ENCODE results near the gene CDC23. TPM values are rescaled to one million over a fixed set of nuclear protein-coding genes. Genes with fewer than 3 reads are reported as not detected.

Gene CDC23
- total and polyA plus RNA-seq, 10 of the 15 experiments (the other 5 are each of a cell fraction or from before 2014, with no cell fraction given), result 37.1 to 66.1 (median 48.6) TPM

DNA sequence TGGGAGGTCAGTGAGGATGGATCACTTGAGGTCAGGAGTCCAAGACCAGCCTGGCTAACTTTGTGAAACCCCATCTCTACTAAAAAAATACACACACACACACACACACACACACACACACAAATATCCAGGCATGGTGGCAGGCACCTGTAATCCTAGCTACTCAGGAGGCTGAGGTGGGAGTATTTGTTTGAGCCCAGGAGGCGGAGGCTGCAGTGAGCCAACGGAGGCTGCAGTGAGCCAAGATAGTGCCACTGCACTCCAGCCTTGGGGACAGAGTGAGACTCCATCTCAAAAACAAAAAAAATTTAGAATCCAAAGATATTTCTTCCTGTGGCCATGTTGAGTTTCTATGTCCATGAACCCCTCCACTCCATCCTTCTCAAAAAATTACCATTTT lies 21.5 kb upstream of the CDC23 start:
- H3K9me3 ChIP-seq (replicated peaks; ENCODE audit: control insufficient read depth, insufficient read depth, low read length), result no peaks in the 10 kb centered on the region
- CTCF ChIA-PET, result interaction anchor here (0.9 to 1.3 kb wide), 2 partner anchors 9 to 11 kb away, joined by 3 read pairs; no protein-coding TSS in a partner anchor
- H3K27me3 ChIP-seq (replicated peaks in 1 of 2; ENCODE audit: control insufficient read depth in 2 of 2, insufficient read depth in 2 of 2, low read length in 1 of 2), result no peaks in the 10 kb centered on the region
- WGBS (ENCODE audit: insufficient coverage, insufficient replicate concordance, low lambda C conversion rate, missing lambda C conversion rate), result 63% methylated on average over 2 of the region's 2 CpGs
- POLR2A ChIA-PET, result no interaction called here
- no peaks in the 10 kb centered on the region for H3K36me3 ChIP-seq (ENCODE audit: control insufficient read depth in 2 of 2, insufficient read depth in 2 of 2, low read length in 1 of 2)
- FAIRE-seq (no peak), ATAC-seq (no peak), DNase-seq (ENCODE audit: low read depth, low spot score) (no peak)
- no peak overlapping the region for H2AFZ ChIP-seq (ENCODE audit: control insufficient read depth, low read depth, low read length)
- no peak overlapping the region for H3K4me3 ChIP-seq
- H3K27ac ChIP-seq (ENCODE audit: control insufficient read depth, insufficient read depth), result no peak overlapping the region
- H3K4me2 ChIP-seq (ENCODE audit: control insufficient read depth, insufficient read depth), result no peak overlapping the region
- TF ChIP-seq SMAD1 (IDR thresholded peaks at IDR 0.05; ENCODE audit: low read depth, partially characterized antibody), result no peak
- TF ChIP-seq NRF1 (conservative IDR thresholded peaks at IDR 0.05; ENCODE audit: low read depth, low read length), result no peak
- TF ChIP-seq KAT2A (conservative IDR thresholded peaks at IDR 0.05; ENCODE audit: control insufficient read depth, low read depth, low read length), result no peak
- no peak for TF ChIP-seq ZZZ3 (IDR thresholded peaks at IDR 0.05; ENCODE audit: control insufficient read depth, insufficient read length, low read depth)
- TF ChIP-seq KDM1A (IDR thresholded peaks at IDR 0.05; ENCODE audit: borderline replicate concordance), result no peak
- TF ChIP-seq HCFC1 (IDR thresholded peaks at IDR 0.05; ENCODE audit: low read length), result no peak
- TF ChIP-seq WRNIP1 (IDR thresholded peaks at IDR 0.05; ENCODE audit: borderline replicate concordance, low read depth, low read length), result no peak
- no peaks in the 10 kb centered on the region for H3K4me1 ChIP-seq (ENCODE audit: control insufficient read depth, insufficient read depth, low read length)
- BruUV-seq (replicated peaks), result no TSS peak
- intact Hi-C loops (cut with micrococcal nuclease; ENCODE audit: unreplicated experiment), result no loop called here
- no peak overlapping the region for H3K9ac ChIP-seq (ENCODE audit: control insufficient read depth, insufficient read depth, low read length)
- RAD21 ChIA-PET (ENCODE audit: unreplicated experiment), result no interaction called here
- SMC1A ChIA-PET (ENCODE audit: uncharacterized antibody, unreplicated experiment), result interaction anchor here (0.7 kb wide), 1 partner anchor 299 kb away, joined by 3 read pairs; no protein-coding TSS in a partner anchor
- H3K79me2 ChIP-seq (ENCODE audit: control insufficient read depth, insufficient read depth, low read length), result no peaks in the 10 kb centered on the region
- no peaks in the 10 kb centered on the region for H4K20me1 ChIP-seq (ENCODE audit: control insufficient read depth, insufficient read depth)
- in situ Hi-C loops (cut with MboI), result no loop called here

DNA sequence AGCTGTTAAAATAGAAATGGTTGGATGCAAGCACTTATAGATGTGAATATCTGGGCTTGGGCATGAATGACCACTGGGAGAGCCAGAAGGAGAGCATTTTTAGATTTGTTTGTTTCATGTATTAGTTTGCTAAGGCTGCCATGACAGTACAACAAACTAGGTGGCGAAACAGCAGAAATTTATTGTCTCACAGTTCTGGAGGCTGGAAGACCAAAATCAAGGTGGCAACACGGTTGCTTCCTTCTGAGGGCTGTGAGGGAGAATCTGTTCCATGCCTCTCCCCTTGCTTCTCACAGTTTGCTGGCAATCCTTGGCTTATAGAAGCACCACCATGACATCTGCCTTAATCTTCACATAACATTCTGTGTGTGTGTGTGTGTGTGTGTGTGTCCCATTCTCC lies 20.2 kb upstream of the CDC23 start:
- no peak for TF ChIP-seq NFIC (IDR thresholded peaks at IDR 0.05; ENCODE audit: low read depth, low read length)
- TF ChIP-seq NFYA (IDR thresholded peaks at IDR 0.05; ENCODE audit: borderline replicate concordance, low read depth, low read length), result no peak
- TF ChIP-seq IKZF2 (IDR thresholded peaks at IDR 0.05), result no peak
- no peak for TF ChIP-seq E2F4 (IDR thresholded peaks at IDR 0.05; ENCODE audit: low read depth, low read length)
- TF ChIP-seq SRF (IDR thresholded peaks at IDR 0.05; ENCODE audit: low read depth in 2 of 2, low read length in 2 of 2), result no peak
- TF ChIP-seq, protein P1, sequence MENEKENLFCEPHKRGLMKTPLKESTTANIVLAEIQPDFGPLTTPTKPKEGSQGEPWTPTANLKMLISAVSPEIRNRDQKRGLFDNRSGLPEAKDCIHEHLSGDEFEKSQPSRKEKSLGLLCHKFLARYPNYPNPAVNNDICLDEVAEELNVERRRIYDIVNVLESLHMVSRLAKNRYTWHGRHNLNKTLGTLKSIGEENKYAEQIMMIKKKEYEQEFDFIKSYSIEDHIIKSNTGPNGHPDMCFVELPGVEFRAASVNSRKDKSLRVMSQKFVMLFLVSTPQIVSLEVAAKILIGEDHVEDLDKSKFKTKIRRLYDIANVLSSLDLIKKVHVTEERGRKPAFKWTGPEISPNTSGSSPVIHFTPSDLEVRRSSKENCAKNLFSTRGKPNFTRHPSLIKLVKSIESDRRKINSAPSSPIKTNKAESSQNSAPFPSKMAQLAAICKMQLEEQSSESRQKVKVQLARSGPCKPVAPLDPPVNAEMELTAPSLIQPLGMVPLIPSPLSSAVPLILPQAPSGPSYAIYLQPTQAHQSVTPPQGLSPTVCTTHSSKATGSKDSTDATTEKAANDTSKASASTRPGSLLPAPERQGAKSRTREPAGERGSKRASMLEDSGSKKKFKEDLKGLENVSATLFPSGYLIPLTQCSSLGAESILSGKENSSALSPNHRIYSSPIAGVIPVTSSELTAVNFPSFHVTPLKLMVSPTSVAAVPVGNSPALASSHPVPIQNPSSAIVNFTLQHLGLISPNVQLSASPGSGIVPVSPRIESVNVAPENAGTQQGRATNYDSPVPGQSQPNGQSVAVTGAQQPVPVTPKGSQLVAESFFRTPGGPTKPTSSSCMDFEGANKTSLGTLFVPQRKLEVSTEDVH (IDR thresholded peaks at IDR 0.05; ENCODE audit: low read depth, partially characterized antibody), result no peak
- TF ChIP-seq KAT2A (conservative IDR thresholded peaks at IDR 0.05; ENCODE audit: control insufficient read depth, low read depth, low read length), result no peak
- TF ChIP-seq ZNF384 (IDR thresholded peaks at IDR 0.05; ENCODE audit: borderline replicate concordance, low read depth, low read length), result no peak
- TF ChIP-seq NR2F1 (conservative IDR thresholded peaks at IDR 0.05), result no peak
- Histone ChIP-seq H4K20me1 (ENCODE audit: control insufficient read depth, insufficient read depth) (no peaks in the 10 kb centered on the region), H3K9ac (ENCODE audit: control insufficient read depth, insufficient read depth, low read length) (no peak overlapping the region), H3K36me3 (ENCODE audit: control insufficient read depth in 2 of 2, insufficient read depth in 2 of 2, low read length in 1 of 2) (no peaks in the 10 kb centered on the region), H3K27me3 (replicated peaks in 1 of 2; ENCODE audit: control insufficient read depth in 2 of 2, insufficient read depth in 2 of 2, low read length in 1 of 2) (no peaks in the 10 kb centered on the region), H3K4me3 (no peak overlapping the region), H3K4me1 (ENCODE audit: control insufficient read depth, insufficient read depth, low read length) (no peaks in the 10 kb centered on the region), H3K9me3 (replicated peaks; ENCODE audit: control insufficient read depth, insufficient read depth, low read length) (no peaks in the 10 kb centered on the region), H3K79me2 (ENCODE audit: control insufficient read depth, insufficient read depth, low read length) (no peaks in the 10 kb centered on the region), H2AFZ (ENCODE audit: control insufficient read depth, low read depth, low read length) (no peak overlapping the region), H3K27ac (ENCODE audit: control insufficient read depth, insufficient read depth) (no peak overlapping the region), H3K4me2 (ENCODE audit: control insufficient read depth, insufficient read depth) (no peak overlapping the region)
- ChIA-PET CTCF (interaction anchor here (0.6 to 2.2 kb wide), 2 partner anchors 10 to 199 kb away, joined by 3 to 8 read pairs; no protein-coding TSS in a partner anchor), RAD21 (ENCODE audit: unreplicated experiment) (no interaction called here), SMC1A (ENCODE audit: uncharacterized antibody, unreplicated experiment) (no interaction called here), POLR2A (no interaction called here)
- no TSS peak for BruUV-seq (replicated peaks)
- ATAC-seq, result no peak
- intact Hi-C loops (cut with micrococcal nuclease; ENCODE audit: unreplicated experiment) (no loop called here), in situ Hi-C loops (cut with MboI) (no loop called here)
- no peak for DNase-seq (ENCODE audit: low read depth, low spot score)
- WGBS (ENCODE audit: insufficient coverage, insufficient replicate concordance, low lambda C conversion rate, missing lambda C conversion rate), result 3% methylated on average over 2 of the region's 2 CpGs
- FAIRE-seq, result peak; percentile 61
